ENCODE data around the gene CSF2.

DNA sequence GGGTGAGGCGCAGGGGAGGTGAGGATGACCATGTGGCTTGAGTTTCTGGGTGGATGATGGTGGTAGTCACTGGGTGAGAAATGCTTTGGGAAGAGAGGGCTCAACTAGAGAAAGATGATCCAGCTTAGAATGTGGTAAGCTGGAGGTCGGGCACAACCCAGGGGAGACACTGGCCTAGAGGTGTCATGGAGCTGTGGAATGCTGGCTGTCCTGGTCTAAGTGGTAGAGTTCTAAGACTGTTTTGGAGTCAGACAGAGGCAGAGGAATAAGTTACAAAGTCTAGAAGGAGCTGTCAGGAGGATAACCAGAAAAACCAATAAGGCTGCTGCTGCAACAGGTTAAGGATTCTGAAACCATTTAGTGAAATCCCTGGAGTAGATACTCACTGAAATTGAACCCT is 43.0 kb upstream of the CSF2 start:
- TF ChIP-seq, protein P1, sequence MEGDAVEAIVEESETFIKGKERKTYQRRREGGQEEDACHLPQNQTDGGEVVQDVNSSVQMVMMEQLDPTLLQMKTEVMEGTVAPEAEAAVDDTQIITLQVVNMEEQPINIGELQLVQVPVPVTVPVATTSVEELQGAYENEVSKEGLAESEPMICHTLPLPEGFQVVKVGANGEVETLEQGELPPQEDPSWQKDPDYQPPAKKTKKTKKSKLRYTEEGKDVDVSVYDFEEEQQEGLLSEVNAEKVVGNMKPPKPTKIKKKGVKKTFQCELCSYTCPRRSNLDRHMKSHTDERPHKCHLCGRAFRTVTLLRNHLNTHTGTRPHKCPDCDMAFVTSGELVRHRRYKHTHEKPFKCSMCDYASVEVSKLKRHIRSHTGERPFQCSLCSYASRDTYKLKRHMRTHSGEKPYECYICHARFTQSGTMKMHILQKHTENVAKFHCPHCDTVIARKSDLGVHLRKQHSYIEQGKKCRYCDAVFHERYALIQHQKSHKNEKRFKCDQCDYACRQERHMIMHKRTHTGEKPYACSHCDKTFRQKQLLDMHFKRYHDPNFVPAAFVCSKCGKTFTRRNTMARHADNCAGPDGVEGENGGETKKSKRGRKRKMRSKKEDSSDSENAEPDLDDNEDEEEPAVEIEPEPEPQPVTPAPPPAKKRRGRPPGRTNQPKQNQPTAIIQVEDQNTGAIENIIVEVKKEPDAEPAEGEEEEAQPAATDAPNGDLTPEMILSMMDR (IDR thresholded peaks at IDR 0.05 in 4 of 5, conservative IDR thresholded peaks at IDR 0.05 in 1 of 5), result no peak
- no peak for TF ChIP-seq POLR2A (IDR thresholded peaks at IDR 0.05)
